CD4-positive, alpha-beta T cell treated with Interleukin-21 for 1 hour (primary cell): Measurements from ENCODE around the gene SLC6A13.
"Not testable (repeated sequence)": the region's sequence is repeated elsewhere in the genome, so short reads cannot be mapped to it uniquely, and the experiment has no call there.

Experiments
- DNase-seq: peaks from one replicate; pipeline ENCODE4 v3.0.0-alpha.2; 2020

Gene SLC6A13

GRCh38 chr12:263574-263973, 938 bp upstream of the SLC6A13 start:
- DNase-seq = no peak

DNA sequence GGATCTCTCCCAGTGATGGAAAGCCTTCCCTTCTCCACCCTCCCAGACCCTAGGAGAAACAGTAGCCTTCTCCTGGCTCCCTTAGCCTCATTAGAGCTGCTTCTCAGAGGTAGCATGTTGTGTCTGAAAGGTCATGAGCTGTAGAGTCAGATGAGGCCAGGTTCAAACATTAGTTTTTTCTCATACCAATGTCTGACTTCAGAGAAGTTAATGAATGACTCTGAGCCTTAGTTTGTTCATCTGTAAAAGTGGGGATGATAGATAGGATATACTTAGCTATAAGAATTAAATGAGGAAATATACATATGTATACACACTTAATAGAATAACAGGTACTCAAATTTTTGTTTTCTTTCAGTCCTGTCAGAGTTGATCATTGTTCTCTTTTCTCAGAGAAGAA, 523 bp downstream of the SLC6A13 start:
- no peak for DNase-seq

GRCh38 chr12:257521-258321, 4.9 kb downstream of the SLC6A13 start:
- no peak for DNase-seq

DNA sequence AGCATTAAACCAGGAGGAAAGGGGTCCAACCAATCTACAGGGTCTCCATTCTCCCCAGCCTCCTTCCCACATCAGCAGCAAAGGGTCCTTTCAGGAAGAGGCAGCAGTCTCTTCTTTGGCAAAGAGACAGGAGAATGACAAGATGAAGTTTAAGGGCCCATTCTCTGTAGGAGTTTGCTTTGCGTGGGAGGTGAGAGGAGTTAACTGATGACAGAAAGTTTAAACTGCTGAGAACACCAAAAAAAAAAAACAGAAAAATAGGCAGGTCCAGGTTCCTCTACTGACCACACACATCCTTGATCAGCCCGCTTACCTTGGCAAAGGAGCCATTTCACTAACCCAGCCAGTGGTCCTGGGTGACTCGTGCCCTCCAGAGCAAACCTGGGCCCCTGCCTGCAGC, 5.7 kb downstream of the SLC6A13 start:
- DNase-seq = no peak

GRCh38 chr12:256225-256624, 6.4 kb downstream of the SLC6A13 start:
- DNase-seq = no peak

DNA sequence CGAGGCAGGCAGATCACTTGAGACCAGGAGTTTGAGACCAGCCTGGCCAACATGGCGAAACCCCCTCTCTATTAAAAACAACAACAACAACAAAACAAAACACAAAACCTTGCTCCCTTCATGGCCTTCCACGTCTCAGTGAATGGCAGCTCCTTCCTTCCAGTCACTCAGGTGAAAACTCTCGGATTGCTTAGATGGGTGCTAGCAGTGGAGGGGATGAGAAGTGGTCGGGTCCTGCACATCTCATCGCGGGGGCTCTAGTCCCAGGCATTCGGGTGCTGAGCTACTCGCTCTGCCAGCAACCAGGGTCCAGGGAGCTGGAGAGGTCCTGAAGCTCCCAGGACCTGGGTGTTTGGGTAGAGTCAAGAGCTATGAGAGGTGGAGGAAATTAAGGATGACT, 7.7 kb downstream of the SLC6A13 start:
- DNase-seq = no peak

GRCh38 chr12:254039-254438, 8.6 kb downstream of the SLC6A13 start:
- no peak for DNase-seq

DNA sequence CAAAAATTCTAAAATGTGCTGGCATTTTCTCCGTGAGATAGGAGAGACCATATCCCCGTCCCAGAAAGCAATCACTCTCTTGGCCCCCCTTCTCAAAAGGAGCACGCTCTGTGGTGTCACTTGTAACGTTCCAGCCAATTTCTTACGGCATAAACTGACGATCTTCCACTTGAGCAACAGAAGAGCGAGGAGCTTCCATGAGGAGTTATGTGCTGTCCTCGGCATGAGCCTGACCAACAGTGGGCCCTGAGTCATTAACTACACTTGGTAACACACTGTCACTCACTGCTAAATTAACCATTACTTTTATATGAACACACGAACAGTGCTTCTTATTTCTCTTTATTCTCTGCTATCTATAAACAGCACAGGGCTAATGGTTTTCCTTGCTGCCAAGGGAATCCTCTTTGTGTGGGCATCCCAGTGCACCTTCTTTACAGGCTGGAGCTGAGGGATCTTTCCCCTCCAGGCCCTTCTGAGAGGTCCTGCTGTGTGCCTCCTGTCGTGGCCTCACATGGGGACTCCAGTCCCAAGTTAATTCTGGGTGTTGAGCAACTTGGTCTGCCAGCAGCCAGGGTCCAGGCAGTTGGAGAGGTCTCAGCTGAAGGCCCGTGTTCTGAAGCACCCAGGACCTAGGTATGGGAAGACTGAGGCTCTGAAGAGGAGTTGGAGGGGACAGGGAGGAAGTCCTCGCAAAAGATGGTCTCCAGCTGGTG, 9.4 kb downstream of the SLC6A13 start:
- no peak for DNase-seq

DNA sequence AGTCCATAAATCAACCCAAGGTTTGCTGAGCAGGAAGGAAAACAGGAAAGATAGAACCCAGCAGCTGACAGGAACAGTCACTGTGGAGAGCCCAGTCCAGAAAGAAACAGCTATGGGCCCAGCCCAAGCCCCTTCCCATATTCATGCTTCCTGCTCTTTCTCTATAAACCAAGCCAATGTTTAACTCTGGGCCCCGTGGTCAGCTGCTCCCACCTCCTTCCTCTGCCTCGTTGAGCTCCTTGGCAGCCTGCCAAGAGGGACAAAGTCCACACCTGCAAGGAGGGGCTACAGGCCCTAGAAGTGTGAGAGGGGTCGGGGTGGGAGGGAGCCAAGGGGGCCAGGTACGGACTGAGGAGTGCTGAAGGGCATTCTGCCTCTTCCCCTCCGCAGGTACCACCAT, 10.0 kb downstream of the SLC6A13 start:
- no peak for DNase-seq

DNA sequence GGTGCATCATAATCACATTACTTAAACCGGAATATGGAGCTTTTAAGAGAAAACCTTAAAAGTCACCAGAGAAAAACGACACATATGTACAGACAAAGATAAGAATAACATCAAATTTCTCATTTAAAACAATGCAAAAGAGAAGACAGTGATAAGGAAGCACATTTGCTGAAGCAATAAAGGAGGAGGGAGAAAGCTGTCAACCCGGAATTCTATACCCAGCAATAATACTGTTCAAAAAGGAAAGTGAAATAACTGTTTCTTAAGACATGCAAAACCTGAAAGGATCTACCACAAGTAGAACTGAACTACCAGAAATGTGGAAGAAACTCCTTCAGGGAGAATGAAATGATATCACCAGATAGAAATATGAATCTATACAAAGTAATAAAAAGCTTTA, 15.4 kb downstream of the SLC6A13 start:
- no peak for DNase-seq

- no peak for DNase-seq
Observed at GRCh38 chr12:243381-243780, 19.3 kb downstream of the SLC6A13 start.

GRCh38 chr12:242496-242895, 20.1 kb downstream of the SLC6A13 start:
- no peak for DNase-seq

DNA sequence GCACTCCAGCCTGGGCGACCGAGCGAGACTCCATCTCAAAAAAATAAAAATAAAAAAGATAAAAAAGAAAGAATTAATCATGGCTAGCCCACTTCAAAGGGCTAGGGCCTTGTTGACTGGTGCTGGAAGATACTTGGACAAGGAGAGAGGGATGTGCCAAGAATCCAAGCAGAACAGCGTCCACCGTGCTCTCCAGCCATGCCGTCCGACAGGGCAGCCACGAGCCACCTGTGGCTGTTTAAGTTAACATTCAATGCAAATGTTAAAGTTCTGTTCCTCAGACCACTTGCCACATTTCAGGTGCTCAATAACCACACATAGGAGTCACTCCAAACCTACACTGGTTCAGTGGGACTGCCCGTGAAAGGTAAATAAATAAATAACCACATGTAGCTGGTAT, 21.4 kb downstream of the SLC6A13 start:
- no peak for DNase-seq

- no peak for DNase-seq
Observed at GRCh38 chr12:240566-240965, 22.1 kb downstream of the SLC6A13 start.

DNA sequence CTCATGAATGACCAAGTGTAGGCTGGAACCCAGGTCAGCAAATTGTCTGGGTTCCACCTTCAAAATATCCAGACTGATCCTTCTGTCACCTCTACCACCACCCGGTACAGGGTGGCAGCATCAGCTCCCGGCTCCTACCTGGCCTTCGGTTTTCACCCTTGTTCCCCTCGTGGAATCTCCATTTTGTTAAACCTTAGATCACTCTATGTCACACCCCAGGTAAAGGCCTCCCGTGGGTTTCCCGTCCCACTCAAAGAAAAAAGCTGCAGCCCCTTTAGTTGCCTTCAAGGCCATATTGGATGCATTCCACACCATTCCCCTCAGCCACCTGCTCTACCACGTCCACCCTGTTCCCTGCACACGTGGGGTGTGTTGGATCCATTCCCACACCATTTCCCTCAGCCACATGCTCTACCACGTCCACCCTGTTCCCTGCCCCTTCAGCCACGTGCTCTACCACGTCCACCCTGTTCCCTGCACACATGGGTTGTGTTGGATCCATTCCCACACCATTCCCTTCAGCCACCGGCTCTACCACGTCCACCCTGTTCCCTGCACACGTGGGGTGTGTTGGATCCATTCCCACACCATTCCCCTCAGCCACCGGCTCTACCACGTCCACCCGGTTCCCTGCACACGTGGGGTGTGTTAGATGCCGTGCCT, 23.8 kb downstream of the SLC6A13 start:
- no peak for DNase-seq

DNA sequence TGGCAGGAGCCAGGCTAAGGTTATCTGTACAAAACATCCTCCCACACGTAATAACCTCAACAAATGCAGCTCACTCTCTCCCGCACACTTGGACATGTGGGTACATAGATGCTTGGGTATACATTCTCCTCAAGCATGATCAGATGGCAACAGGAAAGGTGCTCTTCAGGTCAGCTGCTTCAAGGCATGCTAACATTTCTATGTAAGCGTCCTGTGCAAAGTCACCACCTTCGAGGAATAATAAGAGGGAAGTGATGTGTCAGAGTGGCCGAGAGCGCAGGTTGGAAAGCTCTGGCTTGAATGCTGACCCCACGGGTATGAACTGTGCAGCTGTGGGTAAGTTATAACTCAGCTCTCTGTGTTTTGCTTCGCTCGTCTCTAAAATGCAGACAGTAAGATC, 24.5 kb downstream of the SLC6A13 start:
- no peak for DNase-seq

DNA sequence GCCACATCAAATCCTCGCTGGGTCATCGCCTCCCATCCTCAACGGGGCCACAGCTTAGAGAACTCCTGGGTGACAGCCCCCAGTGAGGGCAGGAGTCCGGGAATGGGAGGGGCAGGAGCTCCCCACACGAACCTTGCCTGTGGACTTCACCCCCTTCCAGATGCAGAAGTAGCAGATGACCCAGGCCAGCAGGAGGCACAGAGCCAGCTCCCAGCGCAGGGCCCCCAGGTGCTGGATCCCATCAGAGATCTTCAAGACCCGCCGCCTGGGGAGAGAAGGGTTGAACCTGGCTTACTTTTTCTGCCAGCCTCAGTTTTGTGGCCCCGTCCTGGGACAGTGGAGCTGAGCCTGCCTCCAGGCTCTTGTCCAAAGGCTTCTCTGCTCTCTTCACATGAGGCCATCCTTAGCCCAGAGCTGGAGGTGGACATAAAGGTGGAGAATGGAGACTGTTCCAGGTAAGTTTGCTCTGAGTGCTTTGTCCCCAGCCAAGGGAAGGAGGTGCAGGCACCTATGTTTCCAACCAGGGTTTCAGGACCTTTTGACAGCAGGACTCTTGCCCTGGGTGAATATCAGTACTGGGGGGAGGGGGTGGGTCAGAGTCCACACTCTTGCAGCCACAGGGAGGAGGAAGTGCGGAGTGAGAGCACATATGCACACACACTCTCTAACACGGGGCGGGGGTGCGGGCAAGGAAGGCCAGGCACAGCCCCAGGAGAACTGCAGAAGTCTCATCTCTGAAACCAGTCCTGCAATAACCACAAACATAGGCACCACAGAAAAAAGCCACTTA, 25.4 kb downstream of the SLC6A13 start:
- no peak for DNase-seq

- no peak for DNase-seq
Observed at GRCh38 chr12:236445-236844, 26.2 kb downstream of the SLC6A13 start.

GRCh38 chr12:235967-236366, 26.7 kb downstream of the SLC6A13 start:
- not testable (repeated sequence) for DNase-seq

DNA sequence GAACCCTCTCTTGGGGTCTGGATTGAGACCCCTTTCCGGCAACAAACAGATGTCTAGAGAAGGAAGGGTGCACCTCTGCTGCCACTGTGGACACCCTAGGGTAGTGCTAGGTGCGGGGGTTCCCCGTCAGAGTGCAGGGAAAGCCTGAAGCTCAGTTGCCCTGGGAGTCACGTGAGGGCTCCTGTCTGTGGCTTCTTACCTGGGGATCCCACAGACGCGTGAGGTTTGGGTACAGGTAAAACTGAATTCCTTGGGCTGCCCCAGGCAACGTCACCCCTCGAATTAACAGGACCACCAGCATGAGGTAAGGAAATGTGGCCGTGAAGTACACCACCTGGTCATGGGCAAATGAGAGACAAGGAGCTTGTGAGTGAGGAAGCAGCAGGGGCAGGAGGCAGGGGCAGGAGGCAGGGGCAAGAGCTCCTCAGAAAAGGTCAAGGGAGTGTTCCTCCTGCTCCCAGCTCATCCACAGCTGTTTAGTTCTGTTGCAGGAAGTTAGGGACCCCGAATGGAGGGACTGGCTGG, 27.7 kb downstream of the SLC6A13 start:
- DNase-seq = no peak

DNA sequence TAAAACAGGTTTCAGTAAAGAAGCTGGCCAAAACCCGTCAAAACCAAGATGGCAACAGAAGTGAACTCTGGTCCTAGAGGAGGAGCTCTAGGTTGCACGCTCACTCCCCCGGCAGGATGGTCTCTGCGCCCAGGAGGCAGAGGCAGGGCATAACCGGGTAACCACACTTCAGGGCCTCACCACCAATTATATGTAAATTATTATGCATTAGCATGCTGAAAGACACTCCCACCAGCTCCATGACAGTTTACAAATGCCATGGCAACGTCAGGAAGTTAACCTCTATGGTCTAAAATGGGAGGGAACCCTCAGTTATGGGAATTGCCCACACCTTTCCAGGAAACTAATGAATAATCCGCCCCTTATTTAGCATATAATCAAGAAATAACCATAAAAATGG, 28.6 kb downstream of the SLC6A13 start:
- no peak for DNase-seq

DNA sequence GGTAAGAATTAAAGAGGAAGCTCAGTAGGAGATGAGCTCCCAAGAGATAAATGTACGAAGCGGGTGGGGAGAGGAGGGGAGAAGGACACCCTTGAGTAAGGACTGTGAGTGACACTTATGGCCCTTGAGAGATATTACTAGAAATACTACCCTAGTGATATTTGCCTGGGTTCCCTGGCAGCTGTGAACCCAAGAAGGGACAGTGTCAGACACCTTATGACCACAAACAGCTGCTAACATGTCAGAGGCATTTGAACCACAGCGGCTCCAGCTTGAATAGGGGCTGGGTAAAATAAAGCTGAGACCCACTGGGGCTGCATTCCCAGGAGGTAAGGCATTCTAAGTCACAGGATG, 29.0 kb downstream of the SLC6A13 start:
- DNase-seq = no peak
